ENCODE measurements around the gene BFSP2. TPM values are rescaled to one million over a fixed set of nuclear protein-coding genes. Genes with fewer than 3 reads are reported as not detected.

BFSP2 gene
- total RNA-seq, 2 experiments from 2014 or later: not detected

DNA sequence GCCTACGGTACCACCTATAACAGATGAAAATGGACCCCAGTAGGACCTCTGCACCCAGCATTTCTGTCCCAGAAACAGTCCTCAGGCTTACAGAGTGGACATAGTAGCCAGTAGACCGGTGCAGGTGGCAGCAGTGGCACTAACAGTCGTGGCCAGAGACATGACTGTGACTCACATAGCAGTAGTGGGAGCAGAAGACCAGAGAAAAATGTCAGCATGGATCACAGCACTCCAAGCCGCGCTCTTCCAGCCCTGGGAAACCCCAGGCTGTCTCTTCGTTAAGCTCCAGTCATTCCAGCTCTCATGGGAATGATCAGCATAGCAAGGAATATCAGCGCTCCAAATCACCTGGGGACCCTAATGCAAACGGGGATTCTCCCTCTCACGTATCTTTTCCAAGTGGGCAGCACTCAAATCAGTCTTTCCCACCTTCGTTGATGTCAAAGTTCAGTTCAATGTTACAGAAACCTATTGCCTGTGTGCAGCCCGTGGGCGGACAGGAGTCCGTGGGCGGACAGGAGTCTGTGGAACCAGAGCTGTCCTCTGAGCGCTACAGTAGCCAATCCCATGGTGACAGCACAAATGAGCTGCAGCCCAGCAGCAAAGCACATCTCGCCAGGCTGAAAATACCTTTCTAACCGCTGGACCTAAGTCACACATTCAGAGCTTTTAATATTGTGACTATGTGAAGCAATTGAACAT, 10.5 kb downstream of the BFSP2 start:
- Mint-ChIP-seq H3K9me3 (no peaks in the 10 kb centered on the region), H3K4me1 (ENCODE audit: low read depth) (peaks cover 3% of the 10 kb centered on the region), H3K27ac (no peak overlapping the region), H3K36me3 (no peaks in the 10 kb centered on the region), H3K27me3 (peaks cover 3% of the 10 kb centered on the region), H3K4me3 (no peak overlapping the region)
- CTCF ChIA-PET: interaction anchor here (0.9 to 1.4 kb wide), 2 partner anchors 12 to 14 kb away, joined by 3 to 5 read pairs; no protein-coding TSS in a partner anchor
- intact Hi-C loops (cut with micrococcal nuclease): no loop called here
- POLR2A ChIA-PET: no interaction called here
- no peak for DNase-seq

DNA sequence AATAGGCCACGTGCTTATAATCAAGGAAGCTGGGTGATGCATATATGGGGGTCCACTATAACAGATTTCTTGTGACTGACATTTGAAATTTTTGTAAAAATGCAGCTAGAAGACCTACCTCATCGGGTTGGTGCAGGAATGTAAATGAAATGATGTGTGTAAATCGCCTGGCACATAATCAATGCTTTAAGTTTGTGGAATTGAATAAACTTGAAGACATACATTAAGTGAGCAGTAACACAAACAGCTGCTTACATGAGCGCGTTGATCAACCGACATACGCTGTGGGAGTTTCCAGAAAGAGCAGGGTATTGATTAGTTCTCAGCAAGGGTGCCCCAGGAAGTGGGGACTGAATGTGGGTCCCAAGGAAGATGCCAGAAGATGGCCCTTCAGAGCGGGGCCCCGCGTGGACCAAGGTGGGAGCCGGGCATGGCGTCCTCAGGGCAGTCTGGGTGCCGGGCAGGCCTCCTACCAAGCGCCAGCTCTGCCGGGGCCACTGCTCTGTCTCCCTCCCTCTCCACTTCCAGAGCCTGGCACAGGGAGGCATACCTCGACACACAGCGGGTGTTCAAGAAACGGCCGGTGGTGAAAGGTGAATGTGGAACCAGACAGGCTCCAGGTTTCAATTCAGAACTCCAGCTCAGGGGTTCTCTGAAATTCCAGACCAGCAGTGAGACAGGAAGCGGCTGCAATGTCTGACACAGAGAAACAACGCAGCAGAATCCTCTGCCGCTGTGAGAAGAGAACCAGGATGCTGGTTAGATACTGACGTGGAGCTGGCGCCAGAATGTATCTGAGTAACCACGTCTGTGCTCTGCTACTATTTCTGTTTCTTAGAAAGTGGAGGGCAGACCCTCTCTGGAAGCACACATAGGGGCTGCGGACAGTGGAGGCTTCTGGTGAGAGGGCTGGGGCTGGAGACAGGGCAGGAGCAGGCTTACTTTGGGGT, 12.6 kb downstream of the BFSP2 start:
- Mint-ChIP-seq H3K27ac (no peak overlapping the region), H3K4me3 (no peak overlapping the region), H3K27me3 (peaks cover 3% of the 10 kb centered on the region), H3K36me3 (no peaks in the 10 kb centered on the region), H3K9me3 (no peaks in the 10 kb centered on the region), H3K4me1 (ENCODE audit: low read depth) (peaks cover 3% of the 10 kb centered on the region)
- DNase-seq: no peak
- intact Hi-C loops (cut with micrococcal nuclease): no loop called here
- ChIA-PET CTCF (interaction anchor here (1.8 kb wide), 1 partner anchor 10 kb away, joined by 5 read pairs; no protein-coding TSS in a partner anchor), POLR2A (no interaction called here)

DNA sequence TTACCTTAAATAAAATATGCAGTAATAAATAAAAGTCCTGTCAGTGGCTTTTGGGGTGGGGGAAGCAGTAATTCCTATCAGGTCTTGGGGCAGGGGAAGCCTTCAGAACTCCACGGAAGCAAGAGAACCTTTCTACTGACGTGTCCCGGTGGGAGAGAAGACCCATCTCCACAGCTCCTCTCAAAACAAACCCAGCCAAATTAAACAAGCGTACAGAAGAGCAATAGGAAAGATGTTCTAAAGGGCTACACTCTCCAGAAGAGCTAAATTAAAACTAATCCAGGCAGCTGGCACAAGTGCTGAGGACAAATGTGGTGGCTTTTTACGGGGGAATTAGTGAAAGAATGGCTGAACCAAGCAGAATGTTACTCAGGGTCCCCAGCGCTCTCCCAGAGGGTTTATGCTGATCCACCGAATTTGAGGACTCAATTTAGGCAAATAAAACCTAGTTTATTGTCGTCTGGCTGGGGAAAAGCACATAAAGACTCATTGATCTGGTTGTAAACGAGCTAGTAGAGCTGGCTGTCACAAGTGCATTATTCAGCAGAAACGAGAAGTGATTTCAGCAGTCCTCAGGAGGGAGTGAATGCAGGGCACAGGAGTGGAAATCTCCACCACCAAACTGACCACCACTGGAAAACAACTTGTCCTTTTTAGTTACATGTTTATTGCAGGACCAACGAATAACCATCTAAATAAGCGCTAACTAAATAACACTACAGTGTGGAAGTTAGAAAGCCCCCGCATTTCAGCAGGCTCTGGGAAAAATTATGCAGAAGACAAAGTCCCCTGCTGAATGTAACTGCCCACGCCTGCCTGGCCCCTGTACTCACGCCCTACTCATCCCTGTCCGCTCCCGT, 13.5 kb downstream of the BFSP2 start:
- no peaks in the 10 kb centered on the region for H3K36me3 Mint-ChIP-seq
- no peak for DNase-seq
- peaks cover 3% of the 10 kb centered on the region for H3K4me1 Mint-ChIP-seq (ENCODE audit: low read depth)
- POLR2A ChIA-PET: no interaction called here
- H3K4me3 Mint-ChIP-seq: no peak overlapping the region
- no peak overlapping the region for H3K27ac Mint-ChIP-seq
- peaks cover 3% of the 10 kb centered on the region for H3K27me3 Mint-ChIP-seq
- CTCF ChIA-PET: interaction anchor here (1.8 kb wide), 1 partner anchor 9 kb away, joined by 5 read pairs; no protein-coding TSS in a partner anchor
- intact Hi-C loops (cut with micrococcal nuclease): no loop called here
- H3K9me3 Mint-ChIP-seq: no peaks in the 10 kb centered on the region

DNA sequence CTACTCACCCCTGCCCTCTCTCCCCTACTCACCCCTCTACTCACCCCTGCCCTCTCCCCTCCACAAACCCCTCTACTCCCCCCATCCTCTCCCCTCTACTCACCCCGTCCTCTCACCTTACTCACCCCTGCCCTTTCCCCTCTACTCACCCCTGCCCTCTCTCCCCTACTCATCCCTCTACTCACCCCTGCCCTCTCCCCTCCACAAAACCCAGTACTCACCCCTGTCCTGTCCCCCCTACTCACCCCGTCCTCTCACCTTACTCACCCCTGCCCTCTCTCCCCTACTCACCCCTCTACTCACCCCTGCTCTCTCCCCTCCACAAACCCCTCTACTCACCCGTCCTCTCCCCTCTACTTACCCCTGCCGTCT, 14.2 kb downstream of the BFSP2 start:
- CTCF ChIA-PET: no interaction called here
- peaks cover 3% of the 10 kb centered on the region for H3K4me1 Mint-ChIP-seq (ENCODE audit: low read depth)
- intact Hi-C loops (cut with micrococcal nuclease): no loop called here
- no peaks in the 10 kb centered on the region for H3K36me3 Mint-ChIP-seq
- POLR2A ChIA-PET: no interaction called here
- H3K4me3 Mint-ChIP-seq: no peak overlapping the region
- no peaks in the 10 kb centered on the region for H3K9me3 Mint-ChIP-seq
- H3K27me3 Mint-ChIP-seq: peaks cover 3% of the 10 kb centered on the region
- DNase-seq: no peak
- H3K27ac Mint-ChIP-seq: no peak overlapping the region

DNA sequence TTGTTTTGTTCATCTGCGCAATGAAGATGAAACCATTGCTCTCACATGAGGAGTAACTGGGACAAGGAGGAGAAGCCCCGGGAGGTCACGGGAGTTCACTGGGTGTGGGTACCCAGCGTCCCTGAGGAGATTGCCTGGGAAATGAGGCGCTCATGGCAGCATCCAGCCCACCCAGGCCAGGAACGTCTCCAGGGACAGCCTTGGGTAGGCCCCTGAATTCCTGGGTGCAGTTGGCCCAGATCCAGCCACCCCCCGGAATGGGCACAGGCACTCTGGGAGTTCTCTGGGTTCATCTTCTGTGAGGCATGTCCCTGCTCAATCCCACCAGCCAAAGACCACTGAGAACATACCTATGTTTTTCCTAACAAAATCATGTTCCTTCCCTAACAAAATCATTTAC, 18.5 kb downstream of the BFSP2 start:
- Mint-ChIP-seq H3K27ac (no peak overlapping the region), H3K27me3 (no peaks in the 10 kb centered on the region), H3K4me3 (no peak overlapping the region), H3K9me3 (no peaks in the 10 kb centered on the region), H3K4me1 (ENCODE audit: low read depth) (no peaks in the 10 kb centered on the region), H3K36me3 (no peaks in the 10 kb centered on the region)
- DNase-seq: no peak
- POLR2A ChIA-PET: no interaction called here
- CTCF ChIA-PET: no interaction called here
- intact Hi-C loops (cut with micrococcal nuclease): no loop called here

DNA sequence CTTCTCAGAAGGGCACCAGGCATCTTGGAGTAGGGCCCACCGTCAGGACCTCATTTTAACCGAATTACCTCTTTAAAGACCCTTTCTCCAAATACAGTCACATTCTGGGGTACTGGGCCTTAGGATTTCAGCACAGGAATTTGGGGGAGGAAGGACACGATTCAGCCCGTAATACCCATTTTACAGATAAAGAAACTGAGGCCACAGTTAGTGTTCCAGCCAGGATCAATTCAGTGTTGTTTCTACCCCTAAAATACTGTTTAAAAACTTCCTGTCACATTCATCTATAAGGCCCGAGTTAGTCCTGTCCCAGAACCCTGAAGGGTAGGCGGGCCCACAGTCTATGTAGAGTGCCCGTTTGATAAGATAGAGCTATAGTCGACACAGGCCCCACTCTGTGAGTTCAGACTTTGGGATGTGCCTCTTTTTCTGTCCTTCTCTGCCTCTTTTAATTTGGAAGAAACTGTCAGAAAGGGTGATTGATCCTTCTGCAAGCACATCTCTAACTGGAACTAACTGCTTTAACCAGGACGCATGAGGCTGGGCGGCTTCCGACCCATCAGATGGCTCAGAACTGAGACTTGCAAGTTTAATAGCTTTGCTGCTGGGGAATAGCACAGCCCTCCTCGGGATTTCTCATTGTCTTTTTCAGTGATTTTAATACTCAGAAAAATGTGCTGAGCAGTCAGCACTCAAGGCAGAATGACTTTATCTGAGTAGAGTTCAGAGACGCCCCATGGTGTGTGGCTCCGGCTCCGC, 19.5 kb downstream of the BFSP2 start:
- peaks cover 6% of the 10 kb centered on the region for H3K4me1 Mint-ChIP-seq (ENCODE audit: low read depth)
- no peak for DNase-seq
- CTCF ChIA-PET: interaction anchor here (6.2 kb wide), 1 partner anchor 694 kb away, joined by 77 read pairs; no protein-coding TSS in a partner anchor

DNA sequence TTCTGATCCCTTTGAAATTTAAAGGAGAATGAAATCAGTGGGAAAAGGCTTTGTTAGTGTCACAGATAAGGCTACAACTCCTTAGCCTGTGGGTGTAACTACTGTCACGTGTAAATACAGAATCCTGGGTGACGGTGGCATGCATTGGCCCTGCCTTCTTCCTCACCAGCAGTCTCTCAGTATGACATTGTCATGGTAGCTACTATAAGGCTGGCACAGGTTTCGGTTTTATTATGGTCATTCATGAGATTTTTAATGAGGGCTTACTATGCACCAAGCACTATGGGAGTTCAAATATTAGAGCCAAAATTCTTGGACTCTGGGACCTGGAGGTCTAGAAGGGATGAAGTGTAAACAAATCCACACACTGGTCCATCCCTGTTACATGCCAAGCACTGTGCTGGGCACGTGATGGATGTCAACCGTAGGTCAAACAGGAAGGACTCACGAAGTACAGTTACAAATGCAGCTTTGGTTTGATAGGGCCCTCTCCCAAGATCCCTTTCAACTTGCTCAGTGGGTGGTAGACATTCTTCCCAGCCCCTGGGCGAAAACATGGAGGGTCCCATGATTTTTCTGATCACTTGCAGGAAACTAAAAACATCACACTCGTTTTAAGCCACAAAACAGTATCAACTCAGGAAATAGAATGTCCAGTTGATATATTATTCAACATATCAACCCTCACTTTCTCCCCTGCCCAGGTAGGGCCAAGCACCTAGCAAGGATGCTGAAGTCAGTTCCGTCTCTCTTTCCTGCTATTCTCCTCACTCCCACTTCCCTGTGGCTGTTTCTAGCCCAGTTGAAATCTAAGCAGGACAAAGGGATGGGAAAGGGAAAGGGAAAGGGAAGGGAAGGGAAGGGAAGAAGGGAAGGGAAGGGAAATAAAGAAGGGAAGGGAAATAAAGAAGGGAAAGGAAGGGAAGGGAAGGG, 25.3 kb downstream of the BFSP2 start:
- intact Hi-C loops (cut with micrococcal nuclease): no loop called here

More for the DNA sequence above, 19.5 kb downstream of the BFSP2 start:
- Mint-ChIP-seq H3K9me3 (no peaks in the 10 kb centered on the region), H3K4me3 (no peak overlapping the region), H3K36me3 (no peaks in the 10 kb centered on the region), H3K27me3 (no peaks in the 10 kb centered on the region), H3K27ac (no peak overlapping the region)
- POLR2A ChIA-PET: no interaction called here
- intact Hi-C loops (cut with micrococcal nuclease): no loop called here

DNA sequence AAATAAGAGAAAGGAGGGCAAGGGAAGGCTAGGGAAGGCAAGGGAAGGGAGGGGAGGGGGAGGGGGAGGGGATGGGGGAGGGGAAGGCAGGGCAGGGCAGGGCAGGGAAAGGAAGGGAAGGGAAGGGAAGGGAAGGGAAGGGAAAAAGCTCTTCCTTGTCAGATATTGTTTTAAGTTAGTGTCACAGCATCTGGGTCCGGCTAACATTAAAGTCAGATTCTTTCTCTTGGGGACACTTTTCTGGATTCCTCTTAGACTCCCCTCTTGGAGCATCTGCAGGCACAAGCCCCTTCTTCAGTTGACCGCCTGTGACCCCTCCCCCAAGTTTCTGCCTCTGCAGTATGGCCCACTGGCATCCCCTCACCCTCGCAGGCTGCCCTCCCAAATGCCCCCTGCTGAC, 26.0 kb downstream of the BFSP2 start:
- Mint-ChIP-seq H3K4me1 (ENCODE audit: low read depth) (peaks cover 6% of the 10 kb centered on the region), H3K9me3 (no peaks in the 10 kb centered on the region), H3K27me3 (no peaks in the 10 kb centered on the region), H3K27ac (no peak overlapping the region), H3K4me3 (no peak overlapping the region), H3K36me3 (no peaks in the 10 kb centered on the region)
- ChIA-PET CTCF (interaction anchor here (0.7 to 6.2 kb wide), 3 partner anchors 384 to 700 kb away, joined by 3 to 77 read pairs (median 4); no protein-coding TSS in a partner anchor), POLR2A (interaction anchor here (1.3 kb wide), 1 partner anchor 700 kb away, joined by 3 read pairs; no protein-coding TSS in a partner anchor)
- intact Hi-C loops (cut with micrococcal nuclease): no loop called here
- no peak for DNase-seq

More for the DNA sequence above, 25.3 kb downstream of the BFSP2 start:
- Mint-ChIP-seq H3K9me3 (no peaks in the 10 kb centered on the region), H3K27me3 (no peaks in the 10 kb centered on the region), H3K4me3 (no peak overlapping the region), H3K36me3 (no peaks in the 10 kb centered on the region), H3K27ac (no peak overlapping the region), H3K4me1 (ENCODE audit: low read depth) (peaks cover 6% of the 10 kb centered on the region)
- no peak for DNase-seq
- CTCF ChIA-PET: interaction anchor here (0.9 to 6.2 kb wide), 9 partner anchors 10 to 700 kb away, joined by 3 to 77 read pairs (median 3); no protein-coding TSS in a partner anchor
- POLR2A ChIA-PET: no interaction called here

DNA sequence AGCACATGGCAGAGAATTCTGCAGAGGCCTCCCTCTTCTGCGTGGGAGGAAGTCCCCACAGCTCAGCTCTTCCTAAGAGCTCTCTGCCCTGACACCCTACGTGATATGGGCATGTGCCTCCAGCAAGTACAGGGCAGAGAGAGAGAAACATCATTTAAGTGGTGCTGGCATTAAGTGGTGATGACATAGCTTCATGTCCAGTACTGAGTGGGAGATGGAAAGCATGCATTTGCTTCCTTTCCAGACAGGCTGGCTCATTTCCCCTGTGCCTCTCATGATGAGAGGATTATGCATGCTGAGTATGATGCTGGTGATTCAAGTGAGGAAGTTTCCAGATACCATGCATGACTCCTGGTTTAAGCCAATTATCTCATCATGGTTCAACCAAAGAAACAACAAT, 26.9 kb downstream of the BFSP2 start:
- intact Hi-C loops (cut with micrococcal nuclease): no loop called here

DNA sequence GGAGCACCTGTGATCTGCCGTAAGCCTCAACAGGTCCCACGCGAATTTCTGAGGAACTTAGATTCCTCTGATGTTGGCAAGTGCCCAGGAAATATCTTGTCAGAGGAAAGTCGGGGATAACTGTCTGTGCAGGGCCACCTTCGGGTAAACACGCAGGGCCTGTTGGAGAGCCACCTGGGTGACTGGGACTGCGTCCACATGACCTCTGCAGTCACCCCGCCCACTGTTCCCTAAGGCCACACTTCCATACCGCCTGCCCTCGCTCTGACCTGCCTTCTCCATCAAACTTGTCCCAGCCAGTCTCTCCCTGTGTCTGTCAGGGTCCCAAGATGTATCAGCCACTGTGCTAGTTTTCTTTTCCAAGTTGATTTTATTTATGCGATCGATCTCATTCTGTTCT, 28.7 kb downstream of the BFSP2 start:
- Mint-ChIP-seq H3K36me3 (no peaks in the 10 kb centered on the region), H3K4me1 (ENCODE audit: low read depth) (peaks cover 4% of the 10 kb centered on the region), H3K4me3 (no peak overlapping the region), H3K27ac (no peak overlapping the region), H3K9me3 (no peaks in the 10 kb centered on the region), H3K27me3 (no peaks in the 10 kb centered on the region)
- intact Hi-C loops (cut with micrococcal nuclease): no loop called here
- POLR2A ChIA-PET: no interaction called here
- DNase-seq: no peak
- CTCF ChIA-PET: no interaction called here

More for the DNA sequence above, 26.9 kb downstream of the BFSP2 start:
- no peak overlapping the region for H3K27ac Mint-ChIP-seq
- no peak overlapping the region for H3K4me3 Mint-ChIP-seq
- no peaks in the 10 kb centered on the region for H3K27me3 Mint-ChIP-seq
- no peaks in the 10 kb centered on the region for H3K36me3 Mint-ChIP-seq
- H3K9me3 Mint-ChIP-seq: no peaks in the 10 kb centered on the region
- peaks cover 6% of the 10 kb centered on the region for H3K4me1 Mint-ChIP-seq (ENCODE audit: low read depth)
- DNase-seq: peak; percentile 24
- POLR2A ChIA-PET: interaction anchor here (1.3 kb wide), 1 partner anchor 700 kb away, joined by 3 read pairs; no protein-coding TSS in a partner anchor
- CTCF ChIA-PET: interaction anchor here (0.7 to 1.2 kb wide), 2 partner anchors 22 to 698 kb away, joined by 4 to 5 read pairs; no protein-coding TSS in a partner anchor
